OCI-LY3 (cell line): Measurements from ENCODE around the gene VWA3A.
"Not testable (repeated sequence)": the region's sequence is repeated elsewhere in the genome, so short reads cannot be mapped to it uniquely, and the experiment has no call there.

Experiments
- H2AFZ ChIP-seq: fragments of 200-600, 300-600 bp; shearing (Covaris generic); 2 replicates; pipeline ENCODE4 v1.6.0; 2014; ENCODE audit warnings: antibody characterized with exemption, low read depth, low read length
- H3K27ac ChIP-seq: fragments of 200-600, 300-600 bp; sonication (generic); 2 replicates; pipeline ENCODE4 v1.5.1; 2014; ENCODE audit warnings: mild to moderate bottlenecking, low read length, moderate library complexity, mixed read lengths
- H3K27me3 ChIP-seq: fragments of 200-600, 300-600 bp; sonication (generic); 2 replicates; pipeline ENCODE4 v1.6.1; 2014; ENCODE audit warnings: low read depth, low read length, mixed read lengths
- H3K36me3 ChIP-seq: fragments of 200-600, 300-600 bp; sonication (generic); replicated peaks from 2 replicates; pipeline ENCODE3; 2014; ENCODE audit warnings: low read depth, low read length, mixed read lengths
- H3K4me1 ChIP-seq: fragments of 300-600, 200-600 bp; sonication (generic); 2 replicates; pipeline ENCODE4 v1.6.1; 2014; ENCODE audit warnings: low read length, mixed read lengths
- H3K4me2 ChIP-seq: fragments of 200-600, 300-600 bp; sonication (generic); 2 replicates; pipeline ENCODE4 v1.6.1; 2014; ENCODE audit warnings: low read length, mixed read lengths
- H3K4me3 ChIP-seq: fragments of 300-600, 200-600 bp; sonication (generic); 2 replicates; pipeline ENCODE4 v1.5.1; 2014; ENCODE audit warnings: antibody characterized with exemption, mild to moderate bottlenecking, low read length, moderate library complexity
- H3K79me2 ChIP-seq: fragments of 300-600, 200-600 bp; shearing (Covaris generic); 2 replicates; pipeline ENCODE4 v1.6.1; 2014; ENCODE audit warnings: mild to moderate bottlenecking, low read length, mixed read lengths
- H3K9ac ChIP-seq: fragments of 300-600, 200-600 bp; shearing (Covaris generic); 2 replicates; pipeline ENCODE4 v1.6.0; 2014; ENCODE audit warnings: mild to moderate bottlenecking, low read length, moderate library complexity
- H3K9me3 ChIP-seq: fragments of 200-600, 300-600 bp; shearing (Covaris generic); 2 replicates; pipeline ENCODE4 v1.6.1; 2014; ENCODE audit warnings: low read length, mixed read lengths; ENCODE audit not compliant: insufficient read depth
- H4K20me1 ChIP-seq: fragments of 200-600, 300-600 bp; sonication (generic); 2 replicates; pipeline ENCODE4 v1.6.1; 2016; ENCODE audit warnings: low read length, mixed read lengths; ENCODE audit not compliant: insufficient read depth
- CTCF ChIP-seq: fragments of 200-600, 300-600 bp; sonication (generic); IDR thresholded peaks from 2 replicates; pipeline ENCODE4 v1.5.1; 2014; ENCODE audit warnings: antibody characterized with exemption, low read length, low read depth
- EZH2phosphoT487 ChIP-seq: fragments of 200-600 bp; shearing (Covaris generic); IDR thresholded peaks from 2 replicates; pipeline ENCODE4 v1.6.1; 2018; ENCODE audit warnings: antibody characterized with exemption, mixed run types, low read depth

Gene VWA3A

GRCh38 chr16:22092143-22092933, at the start of gene VWA3A:
Gene VWA3A (plus strand): TSS chr16:22092541. CDS start chr16:22092638, 97 bp downstream.
- Histone ChIP-seq H3K79me2 (no peaks in the 10 kb centered on the region), H3K27me3 (no peaks in the 10 kb centered on the region), H3K4me3 (no peak within 1 kb of the TSS), H3K9ac (no peak within 1 kb of the TSS), H3K4me1 (peaks cover 12% of the 10 kb centered on the region), H2AFZ (no peak within 1 kb of the TSS), H3K27ac (no peak within 1 kb of the TSS), H3K9me3 (no peaks in the 10 kb centered on the region), H3K36me3 (no peaks in the 10 kb centered on the region), H3K4me2 (no peak within 1 kb of the TSS), H4K20me1 (no peaks in the 10 kb centered on the region)
- TF ChIP-seq CTCF, result no peak
- TF ChIP-seq EZH2phosphoT487, result no peak

- H2AFZ ChIP-seq, H3K79me2 ChIP-seq, H3K27me3 ChIP-seq, H3K4me2 ChIP-seq, H3K9me3 ChIP-seq, H3K9ac ChIP-seq, H3K4me3 ChIP-seq, H3K36me3 ChIP-seq, H4K20me1 ChIP-seq, H3K27ac ChIP-seq, H3K4me1 ChIP-seq: not testable (repeated sequence)
Measured at GRCh38 chr16:22043882-22044281, 48.5 kb upstream of the VWA3A start.

- H3K27ac ChIP-seq, H3K4me2 ChIP-seq, H3K36me3 ChIP-seq, H3K79me2 ChIP-seq, H4K20me1 ChIP-seq, H3K27me3 ChIP-seq, H3K9me3 ChIP-seq, H3K9ac ChIP-seq, H3K4me3 ChIP-seq, H2AFZ ChIP-seq: not testable (repeated sequence)
- H3K4me1 ChIP-seq, result peaks cover 17% of the 10 kb centered on the region
Measured at GRCh38 chr16:22045888-22046287, 46.5 kb upstream of the VWA3A start.

GRCh38 chr16:22050963-22051362, 41.4 kb upstream of the VWA3A start:
- TF ChIP-seq CTCF, result no peak
- no peak for TF ChIP-seq EZH2phosphoT487
- no peaks in the 10 kb centered on the region for H3K9me3 ChIP-seq
- no peak overlapping the region for H3K27ac ChIP-seq
- H3K79me2 ChIP-seq, result peaks cover 7% of the 10 kb centered on the region; the same call in 1 of the 2 replicates
- no peak overlapping the region for H3K9ac ChIP-seq
- no peak overlapping the region for H3K4me3 ChIP-seq
- H4K20me1 ChIP-seq, result no peaks in the 10 kb centered on the region
- H2AFZ ChIP-seq, result no peak overlapping the region
- peaks cover 31% of the 10 kb centered on the region for H3K4me1 ChIP-seq
- no peak overlapping the region for H3K4me2 ChIP-seq
- no peaks in the 10 kb centered on the region for H3K27me3 ChIP-seq
- no peaks in the 10 kb centered on the region for H3K36me3 ChIP-seq

- TF ChIP-seq CTCF, result no peak
- TF ChIP-seq EZH2phosphoT487, result no peak
- Histone ChIP-seq H4K20me1 (no peaks in the 10 kb centered on the region), H3K27me3 (no peaks in the 10 kb centered on the region), H3K9ac (no peak overlapping the region), H3K4me3 (no peak overlapping the region), H3K36me3 (peaks cover 3% of the 10 kb centered on the region), H3K4me2 (no peak overlapping the region), H2AFZ (no peak overlapping the region), H3K4me1 (peaks cover 31% of the 10 kb centered on the region), H3K79me2 (peaks cover 7% of the 10 kb centered on the region; the same call in 1 of the 2 replicates), H3K27ac (no peak overlapping the region), H3K9me3 (no peaks in the 10 kb centered on the region)
Measured at GRCh38 chr16:22052980-22053379, 39.4 kb upstream of the VWA3A start.
